Activated CD4-positive, alpha-beta T cell treated with anti-CD3 and anti-CD28 coated beads, Interleukin-2, amount 50 U/mL, for 24 hours (primary cell): ENCODE data around the gene CHST6.
"Not testable (repeated sequence)": the region's sequence is repeated elsewhere in the genome, so short reads cannot be mapped to it uniquely, and the experiment has no call there.

Source experiments
- DNase-seq, 2 donors: peaks; one replicate each; pipeline ENCODE4 v3.0.0-alpha.2; 2020; ENCODE audit warnings: low read depth in 1 of 2, low spot score in 1 of 2

The CHST6 gene

DNA sequence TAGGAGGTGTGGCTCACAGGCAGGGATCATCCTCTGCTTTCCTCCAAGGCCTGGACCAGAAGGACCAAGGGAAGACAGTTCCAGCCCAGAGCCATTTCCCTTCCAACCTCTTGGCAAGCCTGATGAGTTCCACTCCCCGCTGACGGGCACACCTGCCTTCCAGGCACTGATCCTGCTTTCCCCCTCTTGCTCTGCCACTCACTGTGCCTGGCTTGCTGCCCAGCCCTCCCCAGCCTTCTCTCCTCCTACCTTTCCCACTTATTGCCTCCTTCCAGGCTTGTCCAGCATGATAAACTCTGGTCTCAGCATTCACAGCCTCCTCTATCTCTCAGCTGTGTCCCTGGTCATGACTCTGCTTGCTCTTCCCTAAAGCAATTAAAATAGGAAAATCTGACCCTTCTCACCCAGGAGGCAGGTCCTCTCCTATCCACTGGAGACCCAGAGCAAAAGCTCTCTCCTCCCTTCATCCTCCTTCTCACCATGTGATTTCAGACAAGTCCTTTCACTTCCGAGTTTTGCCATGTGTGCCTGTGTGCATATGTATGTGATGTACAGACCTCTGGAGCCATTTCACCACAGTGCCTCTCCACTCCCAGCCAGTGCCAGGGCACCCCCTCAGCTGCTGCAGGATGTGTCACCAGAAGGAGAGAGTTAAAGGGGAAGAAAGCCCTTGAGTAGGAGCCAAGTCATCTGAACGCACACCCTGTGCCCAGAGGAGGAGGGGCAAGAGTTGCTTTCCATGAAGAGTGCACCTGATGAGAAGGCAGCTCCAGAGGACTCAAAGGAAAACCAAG lies 17.4 kb downstream of the CHST6 start:
- no peak for DNase-seq

DNA sequence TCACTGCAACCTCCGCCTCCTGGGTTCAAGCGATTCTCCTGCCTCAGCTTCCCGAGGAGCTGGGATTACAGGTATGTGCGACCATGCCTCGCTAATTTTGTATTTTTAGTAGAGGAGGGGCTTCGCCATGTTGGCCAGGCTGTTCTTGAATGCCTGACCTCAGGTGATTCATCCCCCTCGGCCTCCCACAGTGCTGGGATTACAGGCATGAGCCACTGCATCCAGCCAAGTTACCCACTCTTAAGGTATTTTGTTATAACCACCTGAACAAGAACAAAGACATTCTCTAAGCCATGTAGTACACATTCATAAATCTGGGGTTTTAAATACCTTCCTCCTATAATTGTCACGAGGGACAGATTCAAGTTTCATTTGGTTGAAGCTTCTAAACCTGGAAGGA lies 18.4 kb downstream of the CHST6 start:
- no peak for DNase-seq

DNA sequence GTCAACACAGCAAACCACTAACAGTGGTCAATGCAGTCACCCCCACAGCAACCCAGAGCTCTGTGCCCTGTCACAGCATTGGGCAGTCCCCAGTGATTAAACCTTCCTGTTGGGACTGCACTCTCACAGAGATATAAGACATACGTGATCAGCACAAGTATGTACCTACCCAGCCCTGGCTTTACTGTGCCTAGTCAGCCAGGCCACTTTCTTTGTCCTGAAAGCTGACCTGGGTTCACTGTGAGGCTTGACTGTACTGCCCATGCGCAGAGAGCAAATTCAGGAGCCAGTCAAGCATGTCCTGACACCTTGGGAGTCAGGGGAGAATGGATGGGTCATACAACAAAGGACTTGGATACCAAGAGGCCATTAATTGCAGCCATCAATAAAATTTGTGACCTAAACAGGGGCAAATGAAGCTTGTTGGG lies 19.8 kb downstream of the CHST6 start:
- DNase-seq, result no peak

DNA sequence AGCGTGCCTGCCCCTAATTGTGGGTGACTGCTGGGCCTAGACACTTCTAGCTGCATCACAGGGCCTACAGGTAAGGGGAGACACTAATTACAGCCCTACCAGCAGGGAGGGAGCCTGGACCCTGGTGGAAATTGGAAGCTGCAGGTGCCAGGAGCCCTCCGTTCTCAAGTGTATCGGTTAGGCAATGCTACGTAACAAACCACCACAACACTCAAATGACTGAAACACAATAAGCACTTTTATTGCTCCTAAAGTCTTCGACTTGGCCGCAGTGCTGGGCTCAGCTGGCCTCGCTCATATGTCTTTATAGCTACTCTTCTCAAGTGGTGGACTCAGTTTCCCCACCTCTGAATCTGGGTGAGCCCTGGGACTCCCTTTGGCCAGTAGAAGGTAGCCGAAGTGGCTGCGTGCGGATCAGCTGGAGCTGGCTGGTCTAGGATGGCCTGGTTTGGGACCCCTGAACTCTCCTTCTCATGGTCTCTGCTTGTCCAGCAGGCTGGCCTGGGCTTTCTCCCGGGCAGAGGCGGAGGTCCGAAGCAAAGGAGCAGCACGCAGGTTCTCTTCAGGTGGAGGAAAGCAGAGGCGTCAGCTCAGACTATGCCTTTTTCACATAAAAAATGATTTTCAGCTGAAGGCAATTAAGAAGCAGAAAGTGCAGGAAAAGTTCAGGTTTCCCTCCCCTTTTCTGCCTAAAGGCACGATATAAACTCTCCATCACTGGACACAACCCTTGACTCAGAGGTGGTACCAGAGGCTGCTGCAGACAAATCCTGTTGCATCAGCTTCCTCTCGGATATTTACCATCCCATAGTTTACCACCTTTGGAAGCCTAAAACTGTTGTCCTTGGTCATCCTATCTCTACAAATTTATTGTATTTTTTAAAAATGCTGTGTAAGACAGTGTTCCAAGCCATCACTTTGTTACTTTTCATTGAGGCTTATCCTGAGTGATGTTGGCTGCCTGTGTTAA lies 22.0 kb downstream of the CHST6 start:
- no peak for DNase-seq

DNA sequence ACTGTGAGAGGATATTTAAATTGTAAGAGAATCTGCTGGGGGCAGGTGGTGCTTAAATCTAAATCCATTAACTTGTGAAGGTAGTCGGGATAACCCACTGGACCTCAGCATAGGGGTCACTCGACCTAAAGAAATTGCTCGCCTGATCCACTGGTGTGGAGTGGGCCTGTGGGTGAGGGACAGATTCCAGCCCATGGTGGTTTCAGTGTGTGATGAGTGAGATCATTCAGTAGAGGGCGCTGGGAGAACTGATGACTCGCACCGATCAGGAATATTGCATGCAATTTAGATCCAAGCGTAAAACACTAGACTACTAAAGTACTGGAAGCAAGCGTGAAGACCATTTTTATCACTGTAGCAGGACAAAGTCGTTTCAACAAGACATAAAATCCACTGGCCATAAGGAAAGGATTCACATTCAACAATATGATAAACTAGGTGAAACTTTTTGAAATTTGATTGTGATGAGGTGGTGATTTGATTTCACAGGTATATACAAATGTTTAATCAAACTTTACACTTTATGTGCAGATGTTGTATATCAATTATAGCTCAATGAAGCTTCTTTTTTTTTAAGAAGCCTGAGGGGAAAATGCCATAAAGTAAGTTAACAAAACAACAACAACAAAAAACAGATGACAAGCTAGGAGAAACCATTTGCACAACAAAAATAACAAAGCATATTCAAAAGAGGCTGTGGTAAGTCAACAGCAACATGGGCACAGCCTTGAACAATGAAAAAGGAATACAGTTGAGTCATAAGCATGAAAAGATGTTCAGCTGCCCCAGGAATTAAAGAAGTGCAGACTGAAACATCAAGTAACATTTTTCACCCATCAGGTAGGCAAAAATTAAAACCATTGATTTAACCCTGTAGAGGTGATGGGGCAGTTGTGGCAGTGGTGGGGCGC lies 23.3 kb downstream of the CHST6 start:
- peak in 1 of 2 donors; percentile 38 for DNase-seq

DNA sequence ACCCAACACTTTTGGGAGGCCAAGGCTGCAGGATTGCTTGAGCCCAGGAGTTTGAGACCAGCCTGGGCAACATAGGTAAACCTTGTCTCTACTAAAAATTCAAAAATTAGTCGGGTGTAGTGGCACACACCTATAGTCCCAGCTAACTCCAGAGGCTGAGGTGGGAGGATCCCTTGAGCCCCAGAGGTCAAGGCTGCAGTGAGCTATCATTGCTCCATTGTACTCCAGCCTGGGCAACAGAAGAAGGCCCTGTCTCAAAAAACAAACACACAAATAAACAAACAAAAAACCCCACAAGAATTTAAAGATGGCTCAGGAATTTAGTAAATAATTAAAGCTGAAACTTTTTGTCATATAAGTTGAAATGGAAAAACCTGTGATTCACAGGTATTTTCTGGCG lies 28.5 kb downstream of the CHST6 start:
- no peak for DNase-seq

DNA sequence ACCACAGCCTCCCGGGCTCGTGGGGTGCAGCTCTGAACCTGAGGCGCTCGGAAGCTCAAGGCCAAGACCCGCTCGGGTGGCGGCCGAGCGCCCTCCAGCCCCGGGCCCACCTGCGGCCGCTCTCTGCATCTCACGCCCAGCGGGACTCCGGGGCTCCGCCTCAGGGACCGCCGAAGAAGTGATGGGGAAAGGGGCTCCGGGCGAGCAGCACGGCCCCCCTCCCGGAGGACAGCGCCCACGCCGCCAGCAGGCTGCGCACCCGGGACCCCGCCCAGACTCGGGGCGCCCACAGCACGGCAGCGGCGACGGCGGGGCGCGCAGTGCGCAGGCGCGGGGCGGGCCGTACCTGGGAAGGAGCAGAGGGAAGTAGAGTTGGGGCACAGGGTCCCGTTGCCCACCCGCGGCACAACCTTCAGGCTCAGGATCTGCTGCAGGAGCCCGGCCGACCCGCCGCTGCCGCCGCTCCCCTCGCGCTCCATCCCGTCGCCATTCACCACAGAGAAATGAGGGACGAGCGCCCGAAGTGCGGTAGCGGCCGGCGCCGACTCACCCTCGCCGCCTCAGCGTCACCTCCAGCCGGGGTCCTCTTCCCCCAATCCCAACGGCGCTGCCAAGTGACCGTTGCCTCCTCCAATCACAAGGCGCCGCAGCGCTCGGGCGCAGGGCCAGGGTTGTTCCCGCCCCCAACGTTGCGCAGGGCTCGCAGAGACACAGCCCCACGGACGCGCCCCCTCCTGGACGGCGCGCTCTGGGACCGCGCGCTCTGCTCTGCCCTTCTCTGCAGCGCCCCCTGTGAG lies 30.9 kb downstream of the CHST6 start, which contains the start of gene TMEM170A:
TMEM170A (minus strand) TSS at position 568 of the 797 bp plus-strand sequence; CDS start at position 479, 89 bp downstream.
- DNase-seq, result peak; percentile 96 to 98

DNA sequence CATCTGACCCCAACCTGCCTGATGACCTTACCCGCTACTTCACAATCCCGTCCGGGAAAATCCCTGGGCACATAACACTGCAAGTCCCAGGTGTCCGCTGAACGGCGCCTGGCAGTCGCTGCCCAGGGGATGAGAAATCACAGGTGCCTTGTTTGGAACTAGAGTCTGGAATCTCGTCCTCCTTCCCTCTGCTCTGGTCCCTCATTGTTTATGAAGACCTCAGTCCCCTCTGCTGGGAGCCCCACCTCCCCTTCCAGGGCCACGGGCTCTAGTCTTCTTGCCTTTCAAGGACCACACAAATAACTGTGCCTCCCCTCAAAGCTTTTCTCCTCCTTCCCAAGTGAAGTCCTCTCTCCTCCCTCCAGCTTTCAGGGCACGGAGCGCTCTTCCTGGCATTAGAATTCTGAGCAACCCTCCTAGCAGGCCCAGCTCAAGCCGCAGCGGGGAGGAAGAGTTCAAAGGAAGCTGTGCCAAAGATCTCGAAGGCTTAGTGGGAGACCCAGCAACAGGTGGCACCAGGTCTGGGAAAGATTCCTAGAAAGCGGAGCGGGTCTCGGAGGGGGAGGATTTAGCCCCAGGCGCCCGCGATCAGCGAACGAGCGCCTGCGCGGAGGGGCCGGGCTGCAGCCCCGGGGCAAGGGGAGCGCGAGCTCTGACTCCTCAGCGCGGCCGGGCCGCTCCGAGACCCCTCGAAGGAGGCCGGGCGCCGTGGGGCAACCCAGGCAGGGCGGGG lies 31.7 kb downstream of the CHST6 start:
- not testable (repeated sequence) for DNase-seq

DNA sequence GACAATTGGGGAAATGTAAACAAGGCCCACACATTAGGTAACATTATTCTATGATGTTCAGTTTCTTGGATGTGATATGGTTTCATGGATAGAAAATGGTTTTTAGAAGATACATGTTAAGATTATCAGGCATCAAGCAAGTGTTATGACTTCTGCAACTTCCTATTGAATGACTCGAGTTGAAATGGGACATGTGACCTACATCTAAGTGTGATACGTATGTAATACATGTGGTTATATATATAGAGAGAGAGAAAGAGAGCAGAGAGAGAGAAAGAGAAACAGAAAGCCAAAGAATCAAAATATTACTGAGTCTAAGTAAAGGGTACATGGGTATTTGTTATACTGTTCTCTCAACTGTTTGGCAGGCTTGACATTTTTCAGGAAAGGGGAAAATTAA lies 32.4 kb downstream of the CHST6 start:
- DNase-seq, result no peak

DNA sequence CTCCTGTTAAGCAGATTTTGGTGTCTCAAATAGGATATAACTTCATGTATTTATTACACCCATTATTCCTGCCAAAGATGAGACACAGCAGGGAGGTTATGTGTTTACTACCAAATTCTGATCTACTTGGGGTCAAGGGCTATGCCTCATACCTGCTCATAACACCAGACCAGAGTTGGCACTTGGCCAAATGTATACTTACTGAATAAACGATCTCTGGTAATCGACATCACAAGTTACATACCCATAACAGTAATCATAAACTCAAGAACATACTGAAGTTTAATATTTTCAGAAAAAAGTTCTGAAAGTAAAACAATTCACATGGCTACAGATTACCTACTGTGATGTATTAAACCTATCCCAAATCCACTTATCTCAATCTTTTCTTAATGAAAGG lies 33.7 kb downstream of the CHST6 start:
- DNase-seq, result no peak

DNA sequence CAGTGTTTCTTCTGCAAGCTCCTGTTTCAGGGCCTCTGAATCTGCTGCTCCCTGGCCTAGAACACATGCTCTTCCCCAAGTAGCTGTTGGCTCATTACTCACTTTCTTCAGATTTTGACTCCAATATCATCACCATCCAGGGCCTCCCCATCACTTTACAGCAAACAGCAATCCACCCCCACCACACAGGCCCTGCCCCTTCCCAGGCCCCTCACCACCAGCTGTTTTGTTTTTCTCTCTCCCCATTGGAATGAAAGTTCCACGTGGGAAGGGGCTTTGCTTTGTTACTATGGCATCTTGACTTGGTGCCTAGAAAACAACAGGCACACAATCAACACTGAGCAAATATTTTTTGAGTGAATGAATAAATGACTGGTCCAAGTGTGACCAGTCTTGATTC lies 34.8 kb downstream of the CHST6 start:
- no peak for DNase-seq

DNA sequence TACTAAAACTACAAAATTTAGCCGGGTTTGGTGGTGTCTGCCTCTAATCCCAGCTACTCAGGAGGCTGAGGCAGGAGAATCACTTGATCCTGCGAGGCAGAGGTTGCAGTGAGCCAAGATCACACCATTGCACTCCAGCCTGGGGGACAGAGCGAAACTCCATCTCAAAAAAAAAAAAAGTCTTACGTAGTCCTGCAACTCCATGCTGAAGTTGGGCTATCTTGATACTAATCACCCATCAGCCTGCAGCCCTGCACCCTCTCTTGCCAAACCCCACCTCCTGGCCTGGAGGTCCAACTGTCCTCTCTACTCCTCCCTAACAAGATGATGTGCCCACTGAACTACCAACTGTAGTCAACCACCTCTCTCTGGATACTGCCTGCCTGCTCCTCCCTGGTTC lies 35.5 kb downstream of the CHST6 start:
- no peak for DNase-seq

DNA sequence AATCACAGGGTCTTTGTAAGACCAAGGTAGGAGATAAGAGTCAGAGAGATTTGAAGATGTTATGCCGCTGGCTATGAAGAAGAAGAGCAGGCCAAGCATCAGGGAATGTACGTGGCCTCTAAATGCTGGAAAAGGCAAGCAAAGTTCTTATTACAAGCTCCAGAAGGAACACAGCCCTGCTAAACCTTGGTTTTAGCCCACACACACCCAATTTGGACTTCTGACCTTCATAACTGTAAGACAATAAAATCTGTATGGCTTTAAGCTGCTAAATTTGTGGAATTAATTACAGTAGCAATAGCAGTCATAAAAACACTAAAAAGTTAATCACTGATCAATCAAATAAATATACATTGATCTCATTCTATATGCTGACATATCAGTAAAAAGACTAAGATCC lies 36.8 kb downstream of the CHST6 start:
- DNase-seq, result no peak

DNA sequence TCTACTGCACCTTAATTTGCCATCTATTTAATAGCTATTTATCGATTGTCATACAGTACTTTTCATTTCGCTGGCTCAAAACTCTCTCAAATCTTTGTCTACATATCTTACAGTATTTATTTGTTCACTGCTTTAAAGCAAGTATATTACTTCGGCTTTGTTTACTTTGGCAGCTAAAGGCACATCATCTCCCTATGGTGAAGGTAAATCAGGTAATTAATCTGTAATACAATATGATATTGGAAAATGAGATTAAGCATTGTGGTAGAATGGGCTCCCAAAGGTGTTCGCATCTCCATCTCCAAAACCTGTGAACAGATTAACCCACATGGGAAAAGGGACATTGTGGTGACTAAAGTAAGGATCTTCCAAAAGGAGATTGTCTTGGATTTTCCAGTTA lies 37.2 kb downstream of the CHST6 start:
- no peak for DNase-seq

DNA sequence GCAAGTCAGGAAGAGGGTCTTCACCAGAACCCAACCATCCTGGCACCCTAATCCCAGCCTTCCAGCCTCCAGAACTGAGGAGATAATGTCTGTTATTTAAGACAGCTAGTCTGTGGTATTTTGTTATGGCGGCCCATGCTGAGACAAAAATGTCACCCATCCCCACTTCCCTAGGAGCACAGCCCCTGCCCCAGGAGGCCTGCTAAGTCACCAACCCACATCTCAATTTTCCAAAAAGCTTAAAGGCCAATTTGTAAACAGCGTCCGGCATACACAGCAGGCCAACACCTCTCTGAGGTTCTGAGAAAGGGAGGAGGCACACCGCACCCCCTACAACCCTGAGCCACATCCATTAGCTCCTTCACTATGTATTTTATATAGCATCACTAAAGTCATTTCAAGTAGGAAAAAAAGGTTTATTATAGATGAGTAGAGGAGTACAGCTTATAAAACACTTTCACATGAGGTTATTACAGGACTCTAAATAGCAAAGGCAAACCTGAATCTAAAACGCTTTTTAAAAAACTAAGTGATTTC lies 37.7 kb downstream of the CHST6 start:
- no peak for DNase-seq

DNA sequence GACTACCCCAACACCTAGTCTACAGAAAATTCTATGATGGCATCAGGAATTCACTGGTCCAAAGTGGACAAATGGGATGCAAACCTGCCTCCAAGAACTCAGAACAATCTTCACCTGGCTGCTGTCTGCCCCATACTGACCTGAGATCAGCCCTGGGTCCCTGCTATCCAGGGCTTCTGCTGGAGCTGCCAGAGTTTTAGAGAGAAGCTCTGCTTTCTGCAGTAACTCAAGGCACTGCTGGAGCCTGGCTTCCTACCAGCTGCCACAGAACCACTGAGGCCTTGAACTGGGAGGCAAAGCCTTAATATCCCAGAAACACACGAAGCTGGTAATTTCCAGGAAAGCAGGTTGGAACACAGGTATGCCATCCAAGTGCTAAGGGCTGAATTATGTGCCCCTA lies 38.3 kb downstream of the CHST6 start:
- no peak for DNase-seq

DNA sequence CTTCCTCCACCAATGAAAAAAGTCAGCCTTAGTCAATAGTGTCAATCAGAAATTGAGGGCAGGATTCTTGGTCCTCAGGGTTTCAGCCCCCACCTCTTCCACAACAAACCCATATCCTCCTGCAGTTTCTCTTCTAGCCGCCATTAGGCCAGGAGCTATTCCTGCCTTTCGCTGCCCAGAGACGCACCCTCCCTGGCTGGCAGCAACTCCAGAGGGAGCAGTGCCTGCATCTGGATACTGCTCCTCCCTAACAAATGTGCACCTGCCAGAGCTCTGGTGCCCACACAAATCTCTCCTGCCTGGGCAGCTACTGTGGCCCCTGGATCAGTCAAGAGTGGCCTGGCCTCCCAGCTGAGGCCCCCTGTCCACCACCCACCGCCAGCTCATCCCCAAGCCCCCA lies 38.8 kb downstream of the CHST6 start:
- DNase-seq, result not testable (repeated sequence)

DNA sequence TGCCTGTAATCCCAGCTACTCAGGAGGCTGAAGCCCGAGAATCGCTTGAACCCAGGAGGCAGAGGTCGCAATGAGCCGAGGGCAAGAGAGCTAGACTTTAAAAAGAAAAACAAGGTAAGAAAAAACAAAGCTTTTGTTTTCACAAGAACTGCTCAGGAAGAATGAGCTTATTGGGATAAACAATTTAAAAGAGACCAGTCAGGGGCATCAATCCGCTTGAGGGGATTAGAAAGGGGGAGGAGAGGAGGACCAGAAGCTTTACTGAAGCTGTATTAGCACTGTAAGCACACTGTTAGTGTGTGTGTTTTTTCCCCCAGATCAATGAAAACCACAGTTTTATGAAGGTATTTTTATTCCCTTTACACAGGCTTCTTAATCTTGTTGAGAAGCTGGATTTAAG lies 39.6 kb downstream of the CHST6 start:
- DNase-seq, result no peak

DNA sequence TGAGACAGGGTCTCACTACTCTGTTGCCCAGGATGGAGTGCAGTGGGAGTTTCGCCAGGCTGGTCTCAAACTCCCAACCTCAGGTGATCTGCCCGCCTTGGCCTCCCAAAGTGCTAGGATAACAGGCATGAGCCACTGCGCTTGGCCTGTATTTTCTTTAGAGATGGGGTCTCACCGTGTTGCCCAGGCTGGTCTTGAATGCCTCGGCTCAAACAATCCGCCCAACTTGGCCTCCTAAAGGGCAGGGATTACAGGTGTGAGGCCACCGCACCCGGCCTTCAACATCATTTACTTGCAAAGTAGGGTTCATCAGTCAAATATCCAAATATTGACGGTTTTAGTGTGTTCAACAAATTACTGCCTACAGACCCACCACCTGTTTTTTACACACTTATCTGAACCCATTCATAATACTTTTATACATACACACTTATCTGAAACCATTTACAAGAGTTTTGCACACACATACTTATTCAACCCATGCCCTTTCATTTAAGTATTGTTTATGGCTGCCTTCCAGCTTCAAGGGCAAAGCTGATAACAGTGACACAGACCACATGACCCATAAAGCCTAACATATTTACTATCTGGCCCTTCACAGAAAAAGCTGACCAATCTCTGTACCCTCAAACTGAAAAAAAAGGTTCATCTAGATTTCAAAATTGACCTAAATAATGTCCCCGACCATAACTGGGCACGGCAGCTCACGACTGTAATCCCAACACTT lies 42.6 kb downstream of the CHST6 start:
- no peak for DNase-seq
